GM12878 (cell line): ENCODE data around the gene DCP1A. TPM values are rescaled to one million over a fixed set of nuclear protein-coding genes. Genes with fewer than 3 reads are reported as not detected.

Experiments
- ATAC-seq: fragments of 200-7000 bp; cut with Tn5 transposase; 3 replicates; pipeline ENCODE4 v1.9.1; 2020; ENCODE audit warnings: mild to moderate bottlenecking, moderate library complexity
- BruUV-seq: library from RNA; stranded (reverse); fragments of 400-500 nt; replicated peaks from 2 replicates; lab custom pipeline; 2021; lab: Mats Ljungman, UMichigan
- CTCF ChIA-PET: fragments of 300-600 bp; sonication (Branson Sonifier 250); formaldehyde crosslinking; extraction: SDS; loops from one replicate; lab custom pipeline; 2021; ENCODE audit warnings: inconsistent platforms; lab: Yijun Ruan, JAX
- POLR2A ChIA-PET: fragments of 350-600 bp; formaldehyde crosslinking; extraction: SDS; loops from one replicate; lab custom pipeline; 2021; ENCODE audit warnings: inconsistent platforms; lab: Charles Lee
- RAD21 ChIA-PET: fragments of 300-600 bp; sonication (Branson Sonifier 250); formaldehyde crosslinking; loops from one replicate; lab custom pipeline; 2023; ENCODE audit warnings: antibody characterized with exemption; ENCODE audit not compliant: unreplicated experiment; lab: Charles Lee
- SMC1A ChIA-PET: fragments of 300-600 bp; sonication (Branson Sonifier 250); formaldehyde crosslinking; loops from one replicate; lab custom pipeline; 2023; ENCODE audit not compliant: unreplicated experiment, uncharacterized antibody; lab: Charles Lee
- DNase-seq: peaks from one replicate; pipeline ENCODE4 v3.0.0-alpha.2; 2011; ENCODE audit warnings: low read depth, low spot score
- FAIRE-seq: peaks from 3 replicates; lab custom pipeline; 2011; peaks lifted over from hg19 to GRCh38; lab: Jason Lieb, UNC
- H2AFZ ChIP-seq: 2 replicates; pipeline ENCODE4 v1.6.0; 2011; ENCODE audit warnings: low read depth, low read length, control low read depth; ENCODE audit not compliant: control insufficient read depth
- H3K27ac ChIP-seq: 2 replicates; pipeline ENCODE4 v1.5.1; 2011; ENCODE audit warnings: control low read depth; ENCODE audit not compliant: control insufficient read depth, insufficient read depth
- H3K27me3 ChIP-seq, 2 experiments: replicated peaks in 1 of 2; 2 replicates each; pipeline versions ENCODE4 v1.6.0 to v1.6.1; 2011; ENCODE audit warnings: low read length in 1 of 2; ENCODE audit not compliant: control insufficient read depth in 2 of 2, insufficient read depth in 2 of 2
- H3K36me3 ChIP-seq, 2 experiments: 2 replicates each; pipeline ENCODE4 v1.5.1; 2011; ENCODE audit warnings: low read length in 1 of 2; ENCODE audit not compliant: control insufficient read depth in 2 of 2, insufficient read depth in 2 of 2
- H3K4me1 ChIP-seq: 2 replicates; pipeline ENCODE4 v1.6.1; 2011; ENCODE audit warnings: mild to moderate bottlenecking, low read length, moderate library complexity, mixed read lengths; ENCODE audit not compliant: control insufficient read depth, insufficient read depth
- H3K4me2 ChIP-seq: 2 replicates; pipeline ENCODE4 v1.6.0; 2011; ENCODE audit warnings: control low read depth; ENCODE audit not compliant: control insufficient read depth, insufficient read depth
- H3K4me3 ChIP-seq: fragments of 200-600 bp; sonication (generic); 2 replicates; pipeline ENCODE4 v1.5.1; 2016
- H3K79me2 ChIP-seq: 2 replicates; pipeline ENCODE4 v1.6.0; 2011; ENCODE audit warnings: low read length; ENCODE audit not compliant: control insufficient read depth, insufficient read depth
- H3K9ac ChIP-seq: 2 replicates; pipeline ENCODE4 v1.8.0; 2011; ENCODE audit warnings: low read length, control low read depth, mixed read lengths; ENCODE audit not compliant: control insufficient read depth, insufficient read depth
- H3K9me3 ChIP-seq: replicated peaks from 3 replicates; pipeline ENCODE4 v1.5.1; 2011; ENCODE audit warnings: mild to moderate bottlenecking, low read length; ENCODE audit not compliant: control insufficient read depth, insufficient read depth
- H4K20me1 ChIP-seq: 2 replicates; pipeline ENCODE4 v1.6.0; 2011; ENCODE audit not compliant: control insufficient read depth, insufficient read depth
- ATF3 ChIP-seq: IDR thresholded peaks from 2 replicates; pipeline ENCODE4 v1.6.1; 2011; ENCODE audit warnings: low read depth, mild to moderate bottlenecking, low read length, moderate library complexity, borderline replicate concordance; ENCODE audit errors: extremely low read depth
- CBX3 ChIP-seq: fragments of 200-600 bp; sonication (generic); IDR thresholded peaks from 2 replicates; pipeline ENCODE4 v1.6.1; 2016; ENCODE audit warnings: low read depth, borderline replicate concordance
- CEBPB ChIP-seq, 2 experiments: fragments of 150-350 bp in 1 of 2; IDR thresholded peaks; 2 replicates each; pipeline ENCODE4 v1.6.1; 2012 to 2014; ENCODE audit warnings: low read depth in 2 of 2, low read length in 2 of 2, borderline replicate concordance in 1 of 2, inconsistent platforms in 1 of 2
- E4F1 ChIP-seq: fragments of 450-650 bp; IDR thresholded peaks from 2 replicates; pipeline ENCODE4 v1.6.1; 2018; ENCODE audit warnings: borderline replicate concordance, mild to moderate bottlenecking; ENCODE audit not compliant: partially characterized antibody
- EGR1 ChIP-seq, 2 experiments: IDR thresholded peaks; 1 replicate in 1 of 2; 2 replicates in 1 of 2; pipeline ENCODE4 v1.6.1; 2011 to 2012; ENCODE audit warnings: low read depth in 2 of 2, low read length in 2 of 2, borderline replicate concordance in 1 of 2, mild to moderate bottlenecking in 1 of 2, moderate library complexity in 1 of 2
- HDAC6 ChIP-seq: fragments of 200-600 bp; sonication (generic); IDR thresholded peaks from one replicate; pipeline ENCODE4 v1.8.0; 2017; ENCODE audit warnings: antibody characterized with exemption; ENCODE audit not compliant: unreplicated experiment
- JUNB ChIP-seq: IDR thresholded peaks from 2 replicates; pipeline ENCODE4 v1.6.1; 2016; ENCODE audit warnings: antibody characterized with exemption, mild to moderate bottlenecking
- MTA3 ChIP-seq: IDR thresholded peaks from 2 replicates; pipeline ENCODE4 v1.6.1; 2012; ENCODE audit warnings: low read length, inconsistent platforms, borderline replicate concordance
- NFYA ChIP-seq: IDR thresholded peaks from 2 replicates; pipeline ENCODE4 v1.6.1; 2011; ENCODE audit warnings: low read depth, mild to moderate bottlenecking, low read length, improper control_type of control experiment, borderline replicate concordance
- PAX5 ChIP-seq: IDR thresholded peaks from 2 replicates; pipeline ENCODE4 v1.6.1; 2011; ENCODE audit warnings: low read depth, low read length, borderline replicate concordance
- PAX8 ChIP-seq: fragments of 450-650 bp; IDR thresholded peaks from 2 replicates; pipeline ENCODE4 v1.6.1; 2017; ENCODE audit warnings: mild to moderate bottlenecking, moderate library complexity
- POLR2AphosphoS2 ChIP-seq: IDR thresholded peaks from 2 replicates; pipeline ENCODE4 v1.6.1; 2011; ENCODE audit warnings: low read depth, mild to moderate bottlenecking, low read length, improper control_type of control experiment, moderate library complexity
- RAD51 ChIP-seq: fragments of 450-650 bp; IDR thresholded peaks from 2 replicates; pipeline ENCODE4 v1.6.1; 2016; ENCODE audit warnings: moderate library complexity, mild to moderate bottlenecking, inconsistent platforms
- SMARCA5 ChIP-seq: fragments of 450-650 bp; IDR thresholded peaks from 2 replicates; pipeline ENCODE4 v1.6.1; 2017; ENCODE audit warnings: mild to moderate bottlenecking
- SUZ12 ChIP-seq: fragments of 200-600 bp; sonication (generic); IDR thresholded peaks from one replicate; pipeline ENCODE4 v1.6.1; 2018; ENCODE audit warnings: antibody characterized with exemption, mild to moderate bottlenecking; ENCODE audit not compliant: unreplicated experiment
- USF2 ChIP-seq: IDR thresholded peaks from 2 replicates; pipeline ENCODE4 v1.6.1; 2011; ENCODE audit warnings: low read depth, low read length, improper control_type of control experiment, borderline replicate concordance
- WGBS: methylation state at CpG from one replicate; pipeline ENCODE4 v1.1.6; 2016; ENCODE audit warnings: low lambda C conversion rate; ENCODE audit not compliant: insufficient replicate concordance, insufficient coverage; ENCODE audit errors: missing lambda C conversion rate; 5-methylcytosine and 5-hydroxymethylcytosine counted together
- in situ Hi-C: fragments of 300-500 bp; cut with MboI; formaldehyde crosslinking; loops from 9 replicates; pipeline ENCODE4 v1.14.3; 2018; ENCODE audit warnings: mixed read lengths
- intact Hi-C: fragments of 100-400 bp; cut with micrococcal nuclease; formaldehyde crosslinking; loops from one replicate; pipeline ENCODE4 v1.14.2; 2022; ENCODE audit not compliant: unreplicated experiment
- polyA plus RNA-seq, 11 experiments: library from polyadenylated mRNA; depleted of rRNA in 4 of 11; unstranded in 6 of 11; stranded (reverse) in 5 of 11; fragments of >200 nt; fragmentation: Nextera tagmentation in 4 of 11; fragmentation: Illumina TruSeq in 1 of 11; extraction: Ambion mirVana in 4 of 11; extraction: Trizol in 1 of 11; gene quantifications; 1 replicate in 1 of 11; 2 replicates in 10 of 11; pipeline versions ENCODE4 v1.2.1 to v1.2.3, GENCODE V29; 2011 to 2016; ENCODE audit warnings: inconsistent platforms in 2 of 11, missing spikeins in 2 of 11, low read depth in 1 of 11
- total RNA-seq, 4 experiments: library from RNA; depleted of rRNA in 3 of 4; stranded (reverse); fragments of >200 nt in 3 of 4; fragmentation: Illumina TruSeq in 1 of 4; extraction: Trizol in 1 of 4; gene quantifications; 2 replicates each; pipeline versions ENCODE4 v1.2.1 to v1.2.3, GENCODE V29; 2013 to 2021

The DCP1A gene
- total and polyA plus RNA-seq, 10 of the 15 experiments (the other 5 are each of a cell fraction or from before 2014, with no cell fraction given), result 12.5 to 34.6 (median 16.3) TPM

- TF ChIP-seq SUZ12 (no peak), HDAC6 (no peak), CEBPB (IDR thresholded peaks at IDR 0.05; ENCODE audit: borderline replicate concordance in 1 of 2, low read depth in 2 of 2, low read length in 2 of 2) (no peak), USF2 (no peak), PAX5 (no peak), JUNB (no peak), POLR2AphosphoS2 (no peak), ATF3 (no peak)
Measured at GRCh38 chr3:53247619-53248018, 99.7 kb downstream of the DCP1A start (continued).

- Histone ChIP-seq H3K36me3 (peaks cover 7 to 32% of the 10 kb centered on the region in 2 experiments), H3K4me3 (no peak overlapping the region), H3K9me3 (no peaks in the 10 kb centered on the region), H4K20me1 (peaks cover 3% of the 10 kb centered on the region; the same call in 1 of the 2 replicates), H3K9ac (no peak overlapping the region), H3K4me1 (0 out of 2 replicates have a peak, but pooled peaks cover under 1% of the 10 kb centered on the region), H3K27ac (no peak overlapping the region), H2AFZ (no peak overlapping the region), H3K79me2 (peaks cover 55% of the 10 kb centered on the region), H3K4me2 (no peak overlapping the region), H3K27me3 (no peaks in the 10 kb centered on the region)
- ChIA-PET POLR2A (no interaction called here), CTCF (interaction anchor here (0.6 kb wide), 1 partner anchor 621 kb away, joined by 3 read pairs; no protein-coding TSS in a partner anchor), SMC1A (no interaction called here), RAD21 (no interaction called here)
- no peak for DNase-seq
- in situ Hi-C loops (no loop called here), intact Hi-C loops (no loop called here)
- no TSS peak for BruUV-seq
- FAIRE-seq, result no peak
- ATAC-seq, result no peak
- WGBS, result 93% methylated on average over 8 of the region's 8 CpGs
- no peak for TF ChIP-seq PAX5
- no peak for TF ChIP-seq E4F1
- TF ChIP-seq PAX8, result no peak
- no peak for TF ChIP-seq HDAC6
- no peak for TF ChIP-seq SMARCA5
- no peak for TF ChIP-seq EGR1 (IDR thresholded peaks at IDR 0.05; ENCODE audit: borderline replicate concordance in 1 of 2, low read depth in 2 of 2, low read length in 2 of 2)
- TF ChIP-seq RAD51, result no peak
- TF ChIP-seq NFYA, result no peak
- TF ChIP-seq CBX3, result no peak
- TF ChIP-seq MTA3, result no peak
Measured at GRCh38 chr3:53244271-53244670, 103.1 kb downstream of the DCP1A start.
